CD4-positive, alpha-beta T cell treated with Interferon alpha-2 for 1 hour (primary cell): ENCODE results near the gene ANKS3.
A peak's percentile ranks its signal among the peaks of the same experiment; 100 is the strongest.

Source experiments
- DNase-seq, 2 donors: peaks; one replicate each; pipeline ENCODE4 v3.0.0-alpha.2; 2020 to 2022

Gene ANKS3

DNA sequence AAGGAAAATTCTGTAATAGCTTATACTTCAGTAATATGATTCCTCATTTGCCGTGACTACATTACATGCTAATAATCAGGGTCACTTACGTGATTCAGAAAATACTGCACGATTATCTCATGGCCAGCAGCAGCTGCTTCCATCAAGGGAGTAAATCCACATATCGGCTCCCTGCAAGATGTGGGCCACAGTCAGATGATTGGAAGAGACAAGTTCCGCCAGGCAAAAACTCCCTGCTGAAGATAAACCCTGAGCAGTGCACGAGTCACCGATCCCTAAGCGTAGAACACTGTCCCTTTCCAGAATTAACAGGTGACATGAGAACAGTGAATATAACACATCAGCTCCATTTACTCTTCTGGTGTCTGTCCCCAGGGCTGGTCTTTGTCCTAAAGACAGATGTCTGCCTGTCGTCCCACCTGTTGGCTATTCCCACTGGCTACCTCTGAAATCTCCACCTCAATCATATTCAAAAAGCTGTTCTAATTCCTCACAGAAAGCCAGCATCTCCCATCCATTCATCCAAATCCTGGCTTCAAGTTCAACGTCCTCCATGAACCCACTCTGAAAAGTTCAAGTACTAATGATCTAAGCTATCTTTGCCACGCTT is 9.3 kb downstream of the ANKS3 start:
- no peak for DNase-seq

GRCh38 chr16:4723071-4723767 is 10.9 kb downstream of the ANKS3 start:
- no peak for DNase-seq

DNA sequence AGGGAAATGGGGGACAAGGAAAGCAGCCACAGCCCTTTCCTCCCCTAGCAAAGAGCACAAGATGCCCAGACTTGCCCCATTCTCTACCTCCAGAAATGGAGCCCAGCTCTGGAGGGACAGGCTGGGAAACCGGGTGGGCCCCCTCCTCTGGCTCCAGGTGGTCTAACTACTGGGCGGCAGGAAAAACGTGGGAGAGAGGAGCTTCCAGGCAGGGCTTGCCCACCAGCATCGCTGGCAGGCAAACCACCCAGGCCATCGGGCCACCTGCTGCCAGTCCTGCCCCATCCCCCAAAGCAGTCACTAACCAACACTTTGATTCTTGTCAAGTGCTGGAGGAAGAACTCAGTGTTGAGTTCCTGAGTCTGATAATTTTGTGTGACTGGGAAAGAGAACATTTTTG is 15.6 kb downstream of the ANKS3 start:
- no peak for DNase-seq

- no peak for DNase-seq
Observed at GRCh38 chr16:4714996-4715395, 19.1 kb downstream of the ANKS3 start.

- no peak for DNase-seq
Observed at GRCh38 chr16:4713663-4714501, 20.2 kb downstream of the ANKS3 start.

DNA sequence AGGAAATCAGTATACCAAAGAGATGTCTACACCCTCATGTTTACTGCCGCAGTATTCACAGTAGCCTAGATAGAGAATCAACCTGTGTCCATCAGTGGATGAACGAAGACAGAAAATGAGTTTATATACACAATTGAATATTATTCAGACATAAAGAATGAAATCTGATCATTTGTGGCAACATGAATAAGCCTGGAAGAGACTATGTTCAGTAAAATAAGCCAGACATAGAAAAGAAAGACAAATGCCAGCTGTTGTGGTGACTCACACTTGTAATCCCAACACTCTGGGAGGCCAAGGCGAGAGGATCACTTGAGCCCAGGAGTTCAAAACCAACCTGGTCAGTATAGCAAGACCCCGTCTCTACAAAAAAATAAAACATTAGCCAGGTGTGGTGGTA is 24.6 kb downstream of the ANKS3 start:
- DNase-seq = no peak

GRCh38 chr16:4706871-4707270 is 27.2 kb downstream of the ANKS3 start:
- DNase-seq = no peak

GRCh38 chr16:4704913-4705312 is 29.2 kb downstream of the ANKS3 start:
- DNase-seq = no peak

DNA sequence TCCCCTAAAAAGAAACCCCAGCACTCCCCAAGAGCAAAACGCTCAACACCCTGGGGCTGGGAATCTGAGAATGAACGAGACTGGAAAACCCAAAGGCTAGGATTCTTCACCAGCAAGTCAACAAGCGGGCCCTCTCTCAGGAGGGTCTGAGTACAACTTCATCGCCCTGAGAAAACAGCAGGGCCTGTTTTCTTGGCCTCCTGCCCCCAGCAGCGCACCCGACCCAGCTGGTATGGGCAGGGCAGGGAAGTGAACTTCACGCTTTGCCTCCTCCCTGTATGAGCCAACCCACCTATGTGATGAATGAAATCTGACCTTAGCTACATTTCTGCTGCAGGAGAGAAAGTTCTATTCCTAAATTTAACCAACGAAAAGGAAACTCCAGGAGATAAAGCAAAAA is 29.6 kb downstream of the ANKS3 start:
- no peak for DNase-seq

GRCh38 chr16:4703906-4704305 is 30.2 kb downstream of the ANKS3 start:
- DNase-seq = no peak

GRCh38 chr16:4702466-4702808 is 31.6 kb downstream of the ANKS3 start:
- no peak for DNase-seq

DNA sequence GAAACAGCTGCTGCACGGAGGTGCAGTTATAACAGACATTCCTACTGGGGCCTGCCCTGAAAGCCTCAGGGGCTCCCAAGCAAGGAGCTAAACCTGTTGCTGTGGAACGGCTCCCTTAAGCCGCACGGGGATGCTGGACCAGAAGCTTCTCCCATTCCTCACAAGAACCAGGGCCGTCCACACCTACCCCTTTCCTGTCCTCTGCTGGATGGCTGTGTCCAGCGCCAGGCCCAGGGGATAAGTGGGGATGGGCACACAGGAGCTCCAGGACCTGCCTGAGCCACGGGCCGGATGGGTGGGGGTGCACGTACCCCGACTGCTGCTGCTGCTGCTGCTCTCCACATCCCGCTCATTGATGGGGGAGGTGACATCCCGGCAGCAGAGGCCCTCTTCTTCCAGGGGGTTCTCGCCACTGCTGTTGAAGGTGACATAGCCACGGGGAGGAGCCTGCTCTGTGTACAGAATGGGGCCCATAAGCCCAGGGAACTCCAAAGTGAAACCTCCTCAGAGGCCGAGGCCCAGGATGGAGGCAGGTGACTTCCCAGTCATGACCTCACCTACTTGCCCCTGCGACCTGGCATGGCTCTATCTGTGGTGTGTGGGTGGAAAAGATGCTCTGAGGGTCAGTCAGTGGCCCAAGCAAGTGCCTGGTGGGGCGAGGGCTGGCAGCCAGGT is 32.1 kb downstream of the ANKS3 start:
- no peak for DNase-seq

GRCh38 chr16:4700997-4701743 is 32.9 kb downstream of the ANKS3 start:
- DNase-seq = no peak

GRCh38 chr16:4700380-4700996 is 33.6 kb downstream of the ANKS3 start:
- DNase-seq = peak in 1 of 2 donors; percentile 21

- DNase-seq = no peak
Observed at GRCh38 chr16:4699046-4699556, 35.0 kb downstream of the ANKS3 start.

DNA sequence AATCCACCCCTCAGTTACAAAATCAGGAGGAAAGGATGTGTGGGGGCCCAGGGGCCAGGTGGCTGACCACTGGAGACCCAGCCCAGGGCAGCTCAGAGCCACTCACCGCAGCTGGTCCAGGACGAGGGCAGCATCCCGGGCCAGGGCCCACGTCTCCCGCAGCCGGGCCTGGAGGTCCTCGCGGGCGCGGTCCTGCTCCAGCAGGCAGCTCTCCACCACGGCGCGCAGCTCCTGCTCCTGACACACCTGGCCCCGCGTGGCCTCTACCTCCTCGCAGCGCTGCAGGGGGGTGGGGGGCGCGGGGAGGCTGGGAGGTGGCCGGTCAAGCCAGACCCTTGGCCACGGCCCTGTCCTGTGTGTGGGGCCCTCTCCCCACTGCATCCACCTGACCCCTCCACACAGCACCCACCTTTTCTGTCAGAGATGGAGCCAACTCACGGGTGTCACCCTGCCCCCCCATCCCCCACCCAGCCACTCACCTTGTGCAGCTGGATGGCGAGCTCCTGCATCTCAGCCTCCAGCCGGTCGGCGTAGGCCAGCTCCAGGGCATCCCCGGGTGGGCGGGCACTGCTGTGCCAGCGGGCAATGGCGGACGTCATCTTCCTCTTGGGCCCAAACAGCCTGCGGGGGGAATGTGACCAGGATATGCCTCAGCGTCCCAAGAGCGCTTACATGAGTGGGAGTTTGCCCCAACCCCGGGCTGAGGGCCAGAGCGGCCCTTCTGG is 35.6 kb downstream of the ANKS3 start:
- no peak for DNase-seq

DNA sequence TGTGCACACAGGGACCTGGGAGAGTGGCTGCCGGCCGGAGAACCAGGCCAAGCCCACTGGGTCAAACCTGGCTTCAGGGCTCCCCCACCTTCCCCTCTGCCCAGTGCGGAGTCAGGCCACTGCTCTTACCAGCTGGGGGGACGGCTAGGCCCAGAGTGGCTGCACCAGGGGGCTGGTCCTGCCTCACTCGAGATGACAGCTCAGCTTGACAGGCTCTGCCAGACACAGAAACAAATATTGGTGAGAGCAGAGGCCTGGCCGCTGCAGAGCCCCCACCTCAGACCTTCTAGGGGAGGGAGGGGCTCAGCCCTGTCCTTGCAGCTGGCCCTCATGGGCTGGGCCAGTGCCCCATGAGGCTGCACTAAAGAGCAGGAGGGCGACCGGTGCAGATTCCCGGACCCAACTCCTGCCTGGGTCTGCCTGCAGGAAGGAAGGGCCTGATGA is 36.2 kb downstream of the ANKS3 start:
- DNase-seq = no peak

DNA sequence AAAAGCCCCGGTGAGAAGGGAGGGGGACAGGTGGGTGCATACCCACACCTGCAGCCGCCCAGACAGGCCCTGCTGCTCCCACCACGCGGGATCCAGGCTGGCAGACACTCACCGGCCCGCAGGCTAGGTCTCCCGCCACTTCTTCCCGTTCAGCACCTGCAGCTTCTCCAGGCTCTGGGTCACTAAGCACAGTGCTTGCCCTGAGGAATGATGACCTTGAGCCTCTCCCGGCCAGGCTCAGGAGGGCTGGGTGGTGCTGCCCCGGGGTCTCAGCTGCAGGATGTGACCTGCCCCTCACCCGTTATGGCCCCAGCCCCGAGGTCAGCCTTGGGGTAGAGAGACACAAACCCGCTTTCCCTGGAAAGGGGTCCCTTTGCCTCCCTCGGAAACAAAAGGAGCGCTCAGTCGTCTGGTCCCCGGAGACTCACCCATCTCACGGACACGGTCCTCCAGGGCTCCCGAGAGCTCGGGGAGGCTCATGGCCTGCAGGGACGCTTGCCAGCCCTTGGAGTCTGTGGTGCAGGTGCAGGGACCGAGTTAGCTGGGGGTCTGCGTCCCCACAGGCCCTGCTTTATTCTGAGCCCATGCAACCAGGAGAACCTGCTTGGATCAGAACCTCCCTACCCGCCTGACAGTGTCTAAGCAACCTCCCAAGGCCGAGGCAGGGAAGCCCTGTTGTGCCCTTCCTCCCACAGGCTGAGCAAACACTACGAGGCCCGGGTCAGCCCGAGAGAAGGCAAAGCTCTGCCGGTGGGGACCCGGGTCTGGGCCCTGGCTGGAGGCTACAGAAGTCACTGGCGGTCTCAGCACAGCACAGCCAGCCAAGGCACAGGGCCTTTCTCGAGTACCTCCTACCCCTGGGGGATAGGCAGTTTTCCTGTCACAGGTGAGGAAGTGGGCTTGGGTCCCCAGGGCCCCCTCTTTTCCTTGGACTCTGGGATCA is 36.9 kb downstream of the ANKS3 start:
- no peak for DNase-seq

DNA sequence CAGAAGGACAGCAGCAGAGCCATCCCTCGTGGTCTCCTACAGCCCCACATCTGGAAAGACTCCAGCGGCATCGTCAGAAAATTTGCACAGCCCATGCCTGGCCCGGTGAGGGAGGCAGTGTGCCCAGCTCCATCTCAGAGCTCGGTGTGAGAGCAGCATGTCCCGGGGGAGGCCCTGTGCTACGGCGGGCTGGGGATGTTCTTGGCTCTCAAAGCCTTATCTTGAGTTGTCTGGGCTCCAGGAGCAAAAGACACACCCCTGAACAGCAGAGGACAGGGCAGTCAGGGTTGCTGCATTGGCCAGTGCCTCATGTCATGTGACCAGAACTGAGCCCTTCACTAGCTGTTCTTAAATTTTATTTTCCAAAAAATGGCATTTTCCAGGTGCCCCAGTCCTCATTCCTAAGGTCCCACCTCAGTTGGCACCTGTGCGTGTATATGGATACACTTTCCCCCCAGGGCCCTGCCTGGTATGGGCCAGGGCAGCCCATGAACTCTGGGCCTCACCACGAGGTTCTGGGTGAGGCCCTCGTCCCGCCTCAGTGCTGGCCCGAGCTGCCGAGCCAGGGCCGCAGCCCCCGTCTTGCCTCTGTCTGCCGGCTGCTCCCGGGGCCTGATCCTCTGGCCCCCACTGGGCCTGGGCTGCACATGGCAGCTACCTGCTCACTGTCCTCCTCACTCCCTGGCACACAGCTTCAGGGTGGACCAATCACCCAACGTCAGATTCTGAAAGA is 37.7 kb downstream of the ANKS3 start:
- DNase-seq = no peak
